Adrenal gland (tissue), 19 donors: Measurements from ENCODE around the gene PTPN14. TPM values are rescaled to one million over a fixed set of nuclear protein-coding genes. Genes with fewer than 3 reads are reported as not detected.
"Not testable (repeated sequence)": the region's sequence is repeated elsewhere in the genome, so short reads cannot be mapped to it uniquely, and the experiment has no call there.

Experiments
- DNase-seq, 7 donors: peaks; one replicate each; pipeline ENCODE4 v3.0.0-alpha.2; 2019 to 2020
- H3K27ac ChIP-seq, 5 donors: fragments of 200-600 bp; sonication (generic) in 4 of 5; 1 replicate in 3 of 5; 2 replicates in 2 of 5; pipeline versions ENCODE4 v1.5.1 to v1.8.0; 2016 to 2020; ENCODE audit warnings: mild to moderate bottlenecking in 1 of 5
- H3K27me3 ChIP-seq: fragments of 200-600 bp; 2 replicates; pipeline ENCODE4 v1.8.0; 2021
- H3K36me3 ChIP-seq, 2 donors: fragments of 200-600 bp; replicated peaks in 1 of 2; 1 replicate in 1 of 2; 2 replicates in 1 of 2; pipeline versions ENCODE4 v1.5.1 to v1.8.0; 2018 to 2022
- H3K4me1 ChIP-seq, 2 donors: fragments of 200-600 bp; replicated peaks in 1 of 2; 1 replicate in 1 of 2; 2 replicates in 1 of 2; pipeline versions ENCODE4 v1.5.1 to v1.8.0; 2018 to 2021
- H3K4me3 ChIP-seq, 4 donors: fragments of 200-600 bp; sonication (generic) in 3 of 4; one replicate each; pipeline ENCODE4 v1.5.1; 2016 to 2018
- H3K9me3 ChIP-seq, 3 donors: fragments of 200-600 bp; sonication (generic) in 1 of 3; replicated peaks in 1 of 3; 1 replicate in 2 of 3; 2 replicates in 1 of 3; pipeline versions ENCODE4 v1.5.1 to v1.8.0; 2016 to 2021
- CTCF ChIP-seq, 6 experiments: fragments of 450-650 bp in 4 of 6; fragments of 200-600 bp in 2 of 6; sonication (generic) in 1 of 6; IDR thresholded peaks; 1 replicate in 5 of 6; 2 replicates in 1 of 6; pipeline versions ENCODE4 v1.5.1 to v1.8.0; 2016 to 2021; ENCODE audit warnings: antibody characterized with exemption in 6 of 6, mild to moderate bottlenecking in 2 of 6, moderate library complexity in 1 of 6
- POLR2A ChIP-seq, 2 donors: fragments of 450-650 bp; IDR thresholded peaks; one replicate each; pipeline ENCODE4 v1.6.1; 2017; ENCODE audit warnings: antibody characterized with exemption in 2 of 2, mild to moderate bottlenecking in 2 of 2, moderate library complexity in 1 of 2
- WGBS, 4 donors: extraction: QIAGEN DNeasy Blood & Tissue Kit in 2 of 4; methylation state at CpG; one replicate each; pipeline versions ENCODE4 v1.1.5 to v1.1.7; 2013 to 2017; 5-methylcytosine and 5-hydroxymethylcytosine counted together
- intact Hi-C, 2 donors: fragments of 100-400 bp; cut with DNase I; formaldehyde crosslinking; loops; one replicate each; pipeline versions ENCODE4 v1.14.1 to v1.15.0; 2022 to 2023
- long read RNA-seq, 10 donors: library from polyadenylated mRNA in 3 of 10; unstranded in 2 of 10; stranded (forward) in 1 of 10; transcript quantifications; one replicate each; pipeline ENCODE4 v2.0.0 and lab custom pipeline, GENCODE V29; 2021 to 2026
- polyA plus RNA-seq, 3 donors: library from polyadenylated mRNA; stranded (reverse); fragments of 200-250 nt in 2 of 3; fragments of 350-450 nt in 1 of 3; fragmentation: Illumina TruSeq in 1 of 3; extraction: RNeasy Lipid Tissue Mini Kit (QIAGEN cat#74804) in 1 of 3; gene quantifications; one replicate each; pipeline ENCODE4 v1.2.3, GENCODE V29; 2013 to 2014
- total RNA-seq, 9 donors: library from RNA; depleted of rRNA in 4 of 9; stranded (reverse); fragments of >200 nt in 4 of 9; fragments of 120-200 nt in 1 of 9; fragmentation: NEBNext Ultra II Directional in 1 of 9; extraction: Animal tissue kit (Norgen Biotek cat#: 25700) in 1 of 9; gene quantifications; one replicate each; pipeline versions ENCODE4 v1.1.0 to v1.2.4, GENCODE V29; 2013 to 2023
- donor health status: healthy with polysubstance abuse.
- donor health status: Bipolar disorder and iron deficiency.
- donor health status: DM: yes; HTN: yes; CAD: no.
- donor health status: DM: no; HTN: no; CAD: no.
- donor health status: DM: no; HTN: no; CAD: no.
- donor health status: DM: yes; HTN: yes; CAD: no.

Gene PTPN14
- total RNA-seq (10 to 100 TPM; 16.2 to 96.2 (median 40.2) TPM), polyA plus RNA-seq (10 to 100 TPM in 2 of 3 donors, 1 to 10 TPM in 1; 7.9 to 20.6 (median 10.1) TPM)
- long read RNA-seq, donor 1 = 0 reads
- long read RNA-seq, donor 2, full-length matches to known transcripts = 1 of 1 reads
- long read RNA-seq, donor 2, partial matches to known transcripts = 0 of 1 reads
- long read RNA-seq, donor 2, other reads (novel, unspliced or antisense) = 0 of 1 reads
- long read RNA-seq, donor 3 = 0 reads
- long read RNA-seq, donor 4, partial matches to known transcripts = 4 of 12 reads
- long read RNA-seq, donor 4, other reads (novel, unspliced or antisense) = 8 of 12 reads
- long read RNA-seq, donor 5, full-length matches to known transcripts = 2 of 8 reads
- long read RNA-seq, donor 5, partial matches to known transcripts = 3 of 8 reads
- long read RNA-seq, donor 5, other reads (novel, unspliced or antisense) = 3 of 8 reads
- long read RNA-seq, donor 6, partial matches to known transcripts = 3 of 11 reads
- long read RNA-seq, donor 6, other reads (novel, unspliced or antisense) = 8 of 11 reads
- long read RNA-seq, donor 7 = 0 reads
- long read RNA-seq, donor 8, full-length matches to known transcripts = 1 of 1 reads
- long read RNA-seq, donor 8, partial matches to known transcripts = 0 of 1 reads
- long read RNA-seq, donor 8, other reads (novel, unspliced or antisense) = 0 of 1 reads
- long read RNA-seq, donor 9 = 0 reads
- long read RNA-seq, donor 10 = 0 reads

- WGBS, 4 donors = 1 to 3% (median 1%) methylated on average over 15 to 67 of the region's 67 CpGs
- DNase-seq = peak; percentile 88 to 93 (median 92)
- Histone ChIP-seq H3K9me3 (no peaks in the 10 kb centered on the region), H3K4me1 (peaks cover 19 to 35% of the 10 kb centered on the region in 2 donors), H3K27me3 (no peaks in the 10 kb centered on the region), H3K4me3 (peak within 1 kb of the TSS; percentile 34 to 93 (median 62)), H3K27ac (peak within 1 kb of the TSS; percentile 83 to 100 (median 98)), H3K36me3 (no peaks in the 10 kb centered on the region)
- intact Hi-C loops = no loop called here
- TF ChIP-seq CTCF (IDR thresholded peaks at IDR 0.05) (peak in 5 of 6 experiments; percentile 22 to 45 (median 29)), POLR2A (IDR thresholded peaks at IDR 0.05) (peak; percentile 52 to 84)
Measured at GRCh38 chr1:214551436-214552173, at the start of gene PTPN14. TSS of gene PTPN14 (minus strand) at chr1:214551602. CDS start at chr1:214464803, 86,799 bp downstream.

- DNase-seq = no peak
- intact Hi-C loops = loop anchor here in 1 of 2 donors (10.0 kb wide), 1 partner anchor 378 kb away; no protein-coding TSS in a partner anchor
- Histone ChIP-seq H3K4me3 (no peak overlapping the region), H3K27ac (no peak overlapping the region), H3K36me3 (no peaks in the 10 kb centered on the region), H3K9me3 (no peaks in the 10 kb centered on the region), H3K27me3 (no peaks in the 10 kb centered on the region), H3K4me1 (no peaks in the 10 kb centered on the region)
- TF ChIP-seq CTCF (IDR thresholded peaks at IDR 0.05) (no peak), POLR2A (IDR thresholded peaks at IDR 0.05) (no peak)
Measured at GRCh38 chr1:214593158-214593557, 41.8 kb upstream of the PTPN14 start.

- not testable (repeated sequence) for H3K4me3 ChIP-seq, H3K36me3 ChIP-seq, H3K27ac ChIP-seq, H3K27me3 ChIP-seq, H3K4me1 ChIP-seq, H3K9me3 ChIP-seq, DNase-seq
- intact Hi-C loops = loop anchor here in 1 of 2 donors (10.0 kb wide), 1 partner anchor 377 kb away; no protein-coding TSS in a partner anchor
- 76 to 90% (median 81%) methylated on average over 8 of the region's 8 CpGs for WGBS, 4 donors
Measured at GRCh38 chr1:214591918-214592317, 40.5 kb upstream of the PTPN14 start.

GRCh38 chr1:214590696-214591095 is 39.3 kb upstream of the PTPN14 start:
- WGBS, 4 donors = 73 to 92% (median 82%) methylated on average over 5 of the region's 5 CpGs
- no peaks in the 10 kb centered on the region for H3K36me3 ChIP-seq
- TF ChIP-seq CTCF (IDR thresholded peaks at IDR 0.05) (no peak), POLR2A (IDR thresholded peaks at IDR 0.05) (no peak)
- no peaks in the 10 kb centered on the region for H3K4me1 ChIP-seq
- no peaks in the 10 kb centered on the region for H3K27me3 ChIP-seq
- intact Hi-C loops = loop anchor here in 1 of 2 donors (10.0 kb wide), 1 partner anchor 376 kb away; no protein-coding TSS in a partner anchor
- no peak overlapping the region for H3K27ac ChIP-seq
- H3K9me3 ChIP-seq = no peaks in the 10 kb centered on the region
- no peak for DNase-seq
- H3K4me3 ChIP-seq = no peak overlapping the region
